GM12878 (cell line): Measurements from ENCODE around the gene CA9. TPM values are rescaled to one million over a fixed set of nuclear protein-coding genes. Genes with fewer than 3 reads are reported as not detected.

Experiments used
- BCLAF1 ChIP-seq: fragments of 450-650 bp; IDR thresholded peaks from 2 replicates; pipeline ENCODE4 v1.6.1; 2017; ENCODE audit warnings: antibody characterized with exemption, mild to moderate bottlenecking, moderate library complexity
- BHLHE40 ChIP-seq, 2 experiments: fragments of 450-650 bp in 1 of 2; IDR thresholded peaks; 2 replicates each; pipeline ENCODE4 v1.6.1; 2011 to 2017; ENCODE audit warnings: low read depth in 2 of 2, borderline replicate concordance in 1 of 2, improper control_type of control experiment in 1 of 2, low read length in 1 of 2, mild to moderate bottlenecking in 1 of 2
- CBFB ChIP-seq: IDR thresholded peaks from 2 replicates; pipeline ENCODE4 v1.6.1; 2016; ENCODE audit warnings: antibody characterized with exemption, low read depth
- CHD1 ChIP-seq: IDR thresholded peaks from 2 replicates; pipeline ENCODE4 v1.6.1; 2012; ENCODE audit warnings: low read depth, low read length, improper control_type of control experiment
- ELK1 ChIP-seq: IDR thresholded peaks from 2 replicates; pipeline ENCODE4 v1.6.1; 2012; ENCODE audit warnings: low read depth, low read length, improper control_type of control experiment
- FOXM1 ChIP-seq: IDR thresholded peaks from 2 replicates; pipeline ENCODE4 v1.6.1; 2012; ENCODE audit warnings: low read depth, mild to moderate bottlenecking, inconsistent platforms, low read length, moderate library complexity
- HDGF ChIP-seq: fragments of 450-650 bp; IDR thresholded peaks from 2 replicates; pipeline ENCODE4 v1.6.1; 2016; ENCODE audit warnings: antibody characterized with exemption
- MLLT1 ChIP-seq: fragments of 450-650 bp; IDR thresholded peaks from 2 replicates; pipeline ENCODE4 v1.6.1; 2016; ENCODE audit warnings: mild to moderate bottlenecking
- NFYA ChIP-seq: IDR thresholded peaks from 2 replicates; pipeline ENCODE4 v1.6.1; 2011; ENCODE audit warnings: low read depth, mild to moderate bottlenecking, low read length, improper control_type of control experiment, borderline replicate concordance
- NR2C2 ChIP-seq: IDR thresholded peaks from 2 replicates; pipeline ENCODE4 v1.6.1; 2011; ENCODE audit warnings: borderline replicate concordance, low read depth; ENCODE audit not compliant: control insufficient read depth, insufficient read length
- POLR2AphosphoS2 ChIP-seq: IDR thresholded peaks from 2 replicates; pipeline ENCODE4 v1.6.1; 2011; ENCODE audit warnings: low read depth, mild to moderate bottlenecking, low read length, improper control_type of control experiment, moderate library complexity
- POLR2AphosphoS5 ChIP-seq: IDR thresholded peaks from 2 replicates; pipeline ENCODE4 v1.6.1; 2011; ENCODE audit warnings: mild to moderate bottlenecking, low read length, inconsistent platforms
- SP1 ChIP-seq: IDR thresholded peaks from one replicate; pipeline ENCODE4 v1.6.1; 2011; ENCODE audit warnings: low read depth, low read length
- SREBF2 ChIP-seq: IDR thresholded peaks from 2 replicates; pipeline ENCODE4 v1.6.1; 2012; ENCODE audit warnings: mild to moderate bottlenecking, low read length
- TAF1 ChIP-seq: IDR thresholded peaks from 2 replicates; pipeline ENCODE4 v1.6.1; 2011; ENCODE audit warnings: mild to moderate bottlenecking, low read depth, low read length, borderline replicate concordance
- TCF7 ChIP-seq: IDR thresholded peaks from 2 replicates; pipeline ENCODE4 v1.6.1; 2014; ENCODE audit warnings: antibody characterized with exemption, borderline replicate concordance
- YBX1 ChIP-seq: fragments of 450-650 bp; IDR thresholded peaks from 2 replicates; pipeline ENCODE4 v1.6.1; 2016; ENCODE audit warnings: antibody characterized with exemption
- ZNF24 ChIP-seq: fragments of 450-650 bp; IDR thresholded peaks from 2 replicates; pipeline ENCODE4 v1.6.1; 2017; ENCODE audit warnings: antibody characterized with exemption, mild to moderate bottlenecking
- polyA plus RNA-seq, 11 experiments: library from polyadenylated mRNA; depleted of rRNA in 4 of 11; unstranded in 6 of 11; stranded (reverse) in 5 of 11; fragments of >200 nt; fragmentation: Nextera tagmentation in 4 of 11; fragmentation: Illumina TruSeq in 1 of 11; extraction: Ambion mirVana in 4 of 11; extraction: Trizol in 1 of 11; gene quantifications; 1 replicate in 1 of 11; 2 replicates in 10 of 11; pipeline versions ENCODE4 v1.2.1 to v1.2.3, GENCODE V29; 2011 to 2016; ENCODE audit warnings: inconsistent platforms in 2 of 11, missing spikeins in 2 of 11, low read depth in 1 of 11
- total RNA-seq, 4 experiments: library from RNA; depleted of rRNA in 3 of 4; stranded (reverse); fragments of >200 nt in 3 of 4; fragmentation: Illumina TruSeq in 1 of 4; extraction: Trizol in 1 of 4; gene quantifications; 2 replicates each; pipeline versions ENCODE4 v1.2.1 to v1.2.3, GENCODE V29; 2013 to 2021
- TF ChIP-seq, protein P1 (sequence below): IDR thresholded peaks from 2 replicates; pipeline ENCODE4 v1.6.1; 2012; ENCODE audit warnings: improper control_type of control experiment, low read depth, low read length; ENCODE audit not compliant: insufficient replicate concordance

Gene CA9
- total and polyA plus RNA-seq, 10 of the 15 experiments (the other 5 are each of a cell fraction or from before 2014, with no cell fraction given) = 0.53 to 6.6 (median 1.2) TPM

- TF ChIP-seq MLLT1 (peak; percentile 83), BHLHE40 (IDR thresholded peaks at IDR 0.05; ENCODE audit: borderline replicate concordance in 1 of 2, low read depth in 2 of 2, low read length in 1 of 2) (no peak), TAF1 (peak; percentile 65; the same call in 1 of the 2 replicates), POLR2AphosphoS2 (0 out of 2 replicates have a peak, but pooled peaks have one; percentile 51), TCF7 (peak; percentile 49), HDGF (peak; percentile 81; the same call in 1 of the 2 replicates), FOXM1 (no peak), CBFB (peak; percentile 78), CHD1 (no peak), ELK1 (peak; percentile 82; the same call in 1 of the 2 replicates), ZNF24 (no peak), SP1 (peak; percentile 77), NR2C2 (no peak), BCLAF1 (no peak), SREBF2 (no peak), NFYA (no peak), YBX1 (no peak), POLR2AphosphoS5 (peak; percentile 96)
- TF ChIP-seq, protein P1, sequence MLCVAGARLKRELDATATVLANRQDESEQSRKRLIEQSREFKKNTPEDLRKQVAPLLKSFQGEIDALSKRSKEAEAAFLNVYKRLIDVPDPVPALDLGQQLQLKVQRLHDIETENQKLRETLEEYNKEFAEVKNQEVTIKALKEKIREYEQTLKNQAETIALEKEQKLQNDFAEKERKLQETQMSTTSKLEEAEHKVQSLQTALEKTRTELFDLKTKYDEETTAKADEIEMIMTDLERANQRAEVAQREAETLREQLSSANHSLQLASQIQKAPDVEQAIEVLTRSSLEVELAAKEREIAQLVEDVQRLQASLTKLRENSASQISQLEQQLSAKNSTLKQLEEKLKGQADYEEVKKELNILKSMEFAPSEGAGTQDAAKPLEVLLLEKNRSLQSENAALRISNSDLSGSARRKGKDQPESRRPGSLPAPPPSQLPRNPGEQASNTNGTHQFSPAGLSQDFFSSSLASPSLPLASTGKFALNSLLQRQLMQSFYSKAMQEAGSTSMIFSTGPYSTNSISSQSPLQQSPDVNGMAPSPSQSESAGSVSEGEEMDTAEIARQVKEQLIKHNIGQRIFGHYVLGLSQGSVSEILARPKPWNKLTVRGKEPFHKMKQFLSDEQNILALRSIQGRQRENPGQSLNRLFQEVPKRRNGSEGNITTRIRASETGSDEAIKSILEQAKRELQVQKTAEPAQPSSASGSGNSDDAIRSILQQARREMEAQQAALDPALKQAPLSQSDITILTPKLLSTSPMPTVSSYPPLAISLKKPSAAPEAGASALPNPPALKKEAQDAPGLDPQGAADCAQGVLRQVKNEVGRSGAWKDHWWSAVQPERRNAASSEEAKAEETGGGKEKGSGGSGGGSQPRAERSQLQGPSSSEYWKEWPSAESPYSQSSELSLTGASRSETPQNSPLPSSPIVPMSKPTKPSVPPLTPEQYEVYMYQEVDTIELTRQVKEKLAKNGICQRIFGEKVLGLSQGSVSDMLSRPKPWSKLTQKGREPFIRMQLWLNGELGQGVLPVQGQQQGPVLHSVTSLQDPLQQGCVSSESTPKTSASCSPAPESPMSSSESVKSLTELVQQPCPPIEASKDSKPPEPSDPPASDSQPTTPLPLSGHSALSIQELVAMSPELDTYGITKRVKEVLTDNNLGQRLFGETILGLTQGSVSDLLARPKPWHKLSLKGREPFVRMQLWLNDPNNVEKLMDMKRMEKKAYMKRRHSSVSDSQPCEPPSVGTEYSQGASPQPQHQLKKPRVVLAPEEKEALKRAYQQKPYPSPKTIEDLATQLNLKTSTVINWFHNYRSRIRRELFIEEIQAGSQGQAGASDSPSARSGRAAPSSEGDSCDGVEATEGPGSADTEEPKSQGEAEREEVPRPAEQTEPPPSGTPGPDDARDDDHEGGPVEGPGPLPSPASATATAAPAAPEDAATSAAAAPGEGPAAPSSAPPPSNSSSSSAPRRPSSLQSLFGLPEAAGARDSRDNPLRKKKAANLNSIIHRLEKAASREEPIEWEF = no peak
These were observed 54.6 kb downstream of the CA9 start (continued) for GRCh38 chr9:35728041-35728971.
